ENCODE measurements around the gene SAMM50. TPM values are rescaled to one million over a fixed set of nuclear protein-coding genes. Genes with fewer than 3 reads are reported as not detected.

The SAMM50 gene
- total RNA-seq, 1 donor from 2014 or later: 31.0 TPM

DNA sequence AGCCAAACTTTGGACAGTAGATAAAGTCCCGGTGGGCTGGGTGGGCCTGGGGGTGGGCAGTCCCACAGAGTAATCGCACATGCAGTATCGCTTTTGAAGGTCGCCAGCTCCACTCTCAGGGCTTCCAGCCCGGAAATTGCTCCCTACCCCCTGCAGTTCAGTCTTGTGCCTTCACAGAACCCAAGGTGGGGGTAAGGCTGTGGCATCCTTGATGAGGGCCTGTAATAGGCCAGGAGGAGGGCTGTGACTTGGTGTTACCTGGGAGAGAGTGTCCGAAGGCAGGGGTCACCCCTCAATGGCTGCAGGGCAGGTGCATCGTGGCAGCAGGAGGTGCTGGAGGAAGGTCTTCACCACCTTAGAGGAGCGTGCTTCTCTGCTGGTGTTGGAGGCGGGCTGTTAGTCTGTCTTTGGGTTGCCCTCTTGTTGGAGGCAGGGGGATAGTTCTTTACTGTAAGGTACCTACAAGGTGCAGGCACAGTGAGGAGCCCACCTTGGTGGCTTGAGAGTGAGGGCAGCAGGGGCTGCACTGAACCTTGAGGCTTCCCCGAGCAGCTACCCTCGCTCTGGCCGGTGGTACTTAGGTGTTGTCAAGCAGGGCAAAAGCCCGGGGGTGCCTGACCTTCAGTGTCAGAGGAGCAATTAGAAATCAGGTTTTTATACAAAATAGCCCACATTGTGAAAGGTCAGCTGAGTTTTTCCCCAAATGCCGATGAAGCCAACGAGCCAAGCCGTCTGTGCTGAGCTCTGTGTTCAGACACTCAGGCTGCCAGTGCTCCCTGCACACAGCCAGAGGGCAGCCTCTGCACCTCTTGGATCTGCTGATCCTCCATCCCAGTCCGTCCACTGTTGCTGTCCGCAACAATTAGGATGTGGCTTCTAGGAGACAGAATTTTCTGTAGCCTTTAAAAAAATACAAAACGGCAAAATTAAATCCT lies 21.9 kb downstream of the SAMM50 start:
- DNase-seq: no peak

DNA sequence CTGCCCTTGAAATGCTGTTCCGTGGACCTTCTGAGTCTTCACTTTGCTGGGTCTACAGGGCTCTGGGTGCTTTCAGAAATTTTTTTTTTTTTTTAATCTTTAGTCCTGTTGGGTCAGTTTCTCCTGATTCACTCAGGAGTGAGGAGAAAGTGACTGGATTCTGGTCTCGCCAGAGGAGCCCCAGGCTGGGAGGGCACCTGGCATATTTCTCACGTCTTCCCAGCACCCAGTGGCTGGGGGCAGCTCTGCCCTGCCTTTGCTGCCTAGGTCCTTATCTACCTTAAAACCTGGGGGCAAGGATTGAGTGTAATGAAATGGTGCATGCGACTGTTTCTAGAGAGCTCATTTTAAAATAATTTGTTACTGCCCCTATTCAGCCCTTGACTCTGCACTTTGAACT lies 23.3 kb downstream of the SAMM50 start:
- DNase-seq: no peak

DNA sequence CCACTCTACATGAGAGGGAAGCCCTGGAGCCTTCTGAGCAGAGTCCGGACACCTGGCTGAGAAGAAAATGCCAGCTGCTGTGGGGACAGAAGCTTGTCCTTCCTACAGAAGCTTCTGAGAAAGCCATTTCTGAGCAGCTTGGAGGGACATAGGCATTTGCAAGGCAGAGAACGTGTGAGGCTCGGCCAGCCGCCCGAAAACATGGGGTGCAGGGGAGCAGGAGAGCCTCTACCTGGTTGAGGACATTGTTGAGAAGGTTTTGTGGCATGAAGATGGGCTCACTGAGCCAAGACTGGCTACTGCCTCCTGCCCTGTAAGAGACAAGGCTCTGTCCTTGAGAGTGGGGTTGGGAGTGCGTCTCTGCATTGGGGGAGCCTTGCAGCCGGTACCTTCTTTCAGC lies 25.3 kb downstream of the SAMM50 start:
- DNase-seq: no peak

DNA sequence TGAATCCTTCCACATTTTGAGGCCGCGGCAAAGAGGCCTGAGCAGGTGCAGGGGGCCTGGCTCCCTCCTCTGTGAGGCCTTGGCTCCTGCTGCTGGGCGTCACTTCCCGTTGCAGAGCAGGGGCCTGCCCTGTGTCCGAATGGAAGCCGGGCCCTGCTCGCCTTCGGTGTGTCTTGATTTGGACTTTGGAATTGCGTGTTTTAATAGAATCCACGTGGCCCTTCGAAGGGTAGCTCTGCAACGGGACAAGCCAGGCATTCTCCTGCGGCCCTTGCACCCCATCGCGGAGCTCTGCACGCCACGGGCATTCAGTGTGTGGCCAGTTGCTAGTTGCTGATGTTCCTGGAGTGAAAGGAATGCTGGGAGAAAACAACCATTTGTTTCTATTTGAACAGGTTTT lies 25.8 kb downstream of the SAMM50 start:
- no peak for DNase-seq

DNA sequence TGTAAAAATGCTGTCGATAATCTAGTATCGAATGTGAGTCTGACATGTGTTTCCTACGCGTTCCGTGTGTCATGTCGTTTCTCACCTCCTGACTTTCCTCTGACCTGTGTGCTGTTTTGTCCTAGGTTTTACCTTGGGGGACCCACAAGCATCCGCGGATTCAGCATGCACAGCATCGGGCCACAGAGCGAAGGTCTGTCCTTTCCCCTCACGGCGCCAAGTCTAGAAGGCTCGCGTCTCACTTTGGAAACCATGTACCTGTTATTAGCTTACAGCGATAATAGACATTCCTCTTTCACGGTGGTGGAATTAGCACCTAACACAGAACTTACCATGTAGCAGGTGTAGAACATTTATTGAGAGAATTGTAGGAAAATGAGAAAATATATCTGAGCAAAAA lies 28.6 kb downstream of the SAMM50 start:
- no peak for DNase-seq

DNA sequence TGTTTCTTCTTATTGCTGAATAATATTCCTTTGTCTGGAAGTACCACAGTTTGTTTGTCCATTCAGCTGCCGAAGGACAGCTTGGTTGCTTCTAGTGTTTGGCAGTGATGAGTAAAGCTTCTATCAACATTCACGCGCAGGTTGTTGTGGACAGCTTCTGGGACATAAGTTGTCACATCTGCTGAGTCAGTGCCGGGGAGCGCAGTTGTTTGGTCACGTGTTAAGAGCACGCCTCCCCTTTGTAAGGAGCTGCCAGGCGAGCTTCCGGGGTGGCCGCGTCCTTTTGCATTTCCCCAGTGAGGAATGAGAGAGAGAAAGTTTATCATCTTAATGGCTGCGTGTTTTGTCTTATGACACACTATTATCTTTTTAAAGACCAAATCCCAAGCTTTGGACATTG lies 30.3 kb downstream of the SAMM50 start:
- peak; percentile 26 for DNase-seq

DNA sequence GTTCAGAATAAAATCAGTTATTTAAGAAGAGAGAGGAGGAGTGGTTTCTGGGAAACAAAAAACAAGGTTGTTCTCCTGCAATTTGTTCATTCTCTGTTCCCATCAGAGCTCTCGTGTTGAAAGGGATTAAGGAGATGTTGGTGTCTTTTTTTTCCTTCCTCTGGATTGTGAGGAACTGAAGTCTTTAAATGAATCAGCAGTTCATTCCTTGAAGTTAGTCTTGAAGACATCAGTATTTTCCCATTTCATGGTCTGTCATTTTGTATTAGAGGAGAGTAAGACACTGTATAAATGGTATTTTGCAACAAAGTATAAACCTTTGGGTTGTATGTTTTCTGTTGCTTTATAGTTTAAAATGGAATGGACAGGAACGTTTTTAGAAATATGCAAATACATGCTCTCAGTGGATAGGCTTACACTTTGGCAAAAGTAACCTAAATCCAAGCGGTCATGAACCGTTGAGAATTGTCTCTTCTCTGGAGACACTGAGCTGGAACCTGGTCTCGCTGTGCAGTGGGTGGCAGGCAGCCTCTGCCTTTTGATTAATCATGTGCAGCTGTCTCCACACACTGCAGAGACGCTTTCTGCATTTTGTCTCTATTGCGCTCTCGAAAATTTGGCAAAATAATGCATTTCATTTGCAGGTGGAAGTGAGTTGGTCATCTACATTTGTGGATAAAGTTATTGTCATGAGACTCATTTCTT lies 33.0 kb downstream of the SAMM50 start:
- no peak for DNase-seq

DNA sequence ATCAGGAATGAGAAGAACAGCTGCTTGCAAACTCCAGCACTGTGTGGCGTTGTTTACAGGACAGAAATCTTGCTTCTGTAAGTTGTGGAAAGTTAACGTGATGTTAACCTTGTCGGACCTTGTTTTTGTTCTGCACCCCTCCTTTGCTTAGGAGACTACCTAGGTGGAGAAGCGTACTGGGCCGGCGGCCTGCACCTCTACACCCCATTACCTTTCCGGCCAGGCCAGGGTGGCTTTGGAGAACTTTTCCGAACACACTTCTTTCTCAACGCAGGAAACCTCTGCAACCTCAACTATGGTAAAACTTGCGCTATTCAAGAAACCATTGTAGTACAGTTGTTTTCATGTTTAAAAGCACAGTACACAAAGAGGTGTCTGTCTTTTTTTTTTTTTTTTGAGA lies 33.7 kb downstream of the SAMM50 start:
- DNase-seq: no peak

DNA sequence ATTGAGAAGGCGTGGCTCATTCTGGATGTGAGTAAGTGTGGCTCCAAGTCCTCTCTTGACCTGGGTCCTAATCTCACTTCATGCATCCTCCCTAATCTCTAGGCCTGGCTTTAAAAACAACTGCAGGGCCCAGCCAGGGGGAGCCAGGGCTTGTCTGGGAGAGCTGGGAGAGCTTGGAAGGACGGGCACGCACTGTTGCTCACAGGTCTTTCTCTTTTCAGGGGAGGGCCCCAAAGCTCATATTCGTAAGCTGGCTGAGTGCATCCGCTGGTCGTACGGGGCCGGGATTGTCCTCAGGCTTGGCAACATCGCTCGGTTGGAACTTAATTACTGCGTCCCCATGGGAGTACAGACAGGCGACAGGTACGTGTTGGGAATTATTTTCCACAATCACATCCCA lies 34.8 kb downstream of the SAMM50 start:
- no peak for DNase-seq

DNA sequence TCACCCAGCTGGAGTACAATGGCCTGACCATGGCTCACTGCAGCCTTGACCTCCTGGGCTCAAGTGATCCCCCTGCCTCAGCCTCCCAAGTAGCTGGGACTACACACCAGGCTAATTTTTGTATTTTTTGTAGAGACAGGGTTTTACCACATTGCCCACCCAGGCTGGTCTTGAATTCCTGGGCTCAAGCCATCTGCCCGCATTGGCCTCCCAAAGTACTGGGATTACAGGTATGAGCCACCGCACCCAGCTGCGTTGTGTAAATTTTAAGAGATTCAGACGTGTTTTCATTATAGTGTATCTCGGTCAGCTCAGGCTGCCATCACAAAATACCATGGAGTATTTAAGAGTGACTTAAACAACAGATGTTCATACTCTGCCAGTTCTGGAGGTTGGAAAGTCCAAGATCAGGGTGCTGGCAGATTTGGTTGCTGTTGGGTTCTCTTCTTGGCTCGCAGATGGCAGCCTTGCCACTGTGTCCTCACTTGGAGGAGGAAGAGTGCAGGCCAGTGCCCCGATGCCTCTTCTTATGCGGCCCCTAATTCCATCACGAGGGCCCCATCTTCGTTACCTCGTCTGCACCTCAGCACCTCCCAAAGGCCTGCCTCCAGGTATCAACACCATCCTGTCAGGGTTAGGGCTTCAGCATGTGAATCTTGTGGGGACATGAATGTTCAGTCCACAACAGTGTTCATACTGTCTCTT lies 36.2 kb downstream of the SAMM50 start:
- DNase-seq: no peak

DNA sequence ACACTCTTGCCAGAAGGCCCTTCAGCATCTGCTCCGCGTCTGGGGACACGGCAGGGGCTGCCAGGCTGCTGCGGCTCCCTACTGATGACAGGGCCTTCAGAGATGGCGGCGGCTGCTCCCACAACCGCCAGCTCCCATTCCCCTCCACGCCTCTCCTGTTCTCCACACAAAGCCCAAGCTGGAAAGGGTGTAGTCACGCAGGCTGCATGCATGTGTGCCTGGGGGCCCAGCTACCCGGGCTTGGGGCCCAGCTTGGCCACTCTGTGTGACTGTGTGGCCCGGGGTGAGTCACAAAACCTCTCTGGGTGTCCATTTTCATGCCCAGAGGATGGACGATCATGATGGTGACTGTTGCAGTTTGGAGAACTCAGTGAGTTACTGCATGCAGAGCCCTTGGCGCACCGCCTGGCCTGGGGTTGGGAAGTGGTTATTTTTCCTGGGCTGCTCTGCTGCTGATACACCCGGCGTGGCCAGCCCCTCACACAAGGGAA lies 37.1 kb downstream of the SAMM50 start:
- DNase-seq: no peak

DNA sequence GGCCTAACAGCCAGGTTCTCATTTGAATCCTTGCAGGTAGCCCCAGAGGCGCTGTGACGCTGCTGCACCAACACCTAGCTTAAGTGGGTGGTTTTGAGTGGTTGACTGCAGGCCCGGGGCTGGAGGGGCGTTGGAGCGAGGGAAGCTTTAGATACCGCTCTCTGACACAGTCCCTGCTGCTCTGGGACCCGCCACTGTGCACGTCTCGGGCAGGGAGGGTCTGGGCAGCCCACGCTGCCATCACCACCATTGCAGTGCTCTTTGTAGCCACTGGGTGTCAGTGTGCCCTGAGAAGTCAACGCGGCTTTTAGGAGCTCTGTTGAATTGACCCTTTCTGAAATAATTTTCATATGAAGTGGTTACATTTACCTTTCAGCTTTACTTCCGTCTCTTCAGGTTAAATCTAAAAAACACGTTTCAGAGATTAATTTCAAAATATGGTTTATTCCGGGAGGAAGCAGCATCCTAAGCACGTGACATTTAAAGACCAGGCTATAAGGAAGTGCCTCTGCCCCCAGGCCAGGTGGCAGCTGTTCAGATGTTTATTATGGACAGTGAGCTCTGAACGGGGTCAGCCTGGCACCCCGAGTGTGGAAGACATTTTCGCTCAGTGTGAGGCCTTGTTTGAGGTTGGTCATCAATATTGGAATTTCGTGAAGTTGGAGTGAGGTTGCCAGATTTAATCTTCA lies 38.0 kb downstream of the SAMM50 start:
- DNase-seq: peak; percentile 16

DNA sequence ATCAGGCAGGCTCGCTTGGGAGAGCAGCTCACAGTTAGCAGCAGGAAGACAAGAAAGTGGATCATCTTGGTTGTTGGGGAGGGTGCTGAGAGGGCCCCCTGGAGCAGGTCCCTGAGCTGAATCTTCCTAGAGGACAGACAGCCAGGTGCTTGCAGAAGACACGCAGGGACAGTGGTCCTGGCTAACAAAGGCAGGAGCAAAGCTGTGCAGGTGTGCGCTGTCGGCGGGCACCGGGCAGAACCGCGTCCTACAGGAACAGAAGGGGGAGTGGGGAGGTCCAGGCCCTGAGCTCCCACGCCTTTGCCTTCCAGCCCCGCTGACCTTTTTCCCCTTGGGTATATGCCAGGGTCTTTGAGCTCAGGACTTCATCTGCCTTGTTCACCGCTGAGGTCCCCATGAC lies 38.8 kb downstream of the SAMM50 start:
- no peak for DNase-seq

DNA sequence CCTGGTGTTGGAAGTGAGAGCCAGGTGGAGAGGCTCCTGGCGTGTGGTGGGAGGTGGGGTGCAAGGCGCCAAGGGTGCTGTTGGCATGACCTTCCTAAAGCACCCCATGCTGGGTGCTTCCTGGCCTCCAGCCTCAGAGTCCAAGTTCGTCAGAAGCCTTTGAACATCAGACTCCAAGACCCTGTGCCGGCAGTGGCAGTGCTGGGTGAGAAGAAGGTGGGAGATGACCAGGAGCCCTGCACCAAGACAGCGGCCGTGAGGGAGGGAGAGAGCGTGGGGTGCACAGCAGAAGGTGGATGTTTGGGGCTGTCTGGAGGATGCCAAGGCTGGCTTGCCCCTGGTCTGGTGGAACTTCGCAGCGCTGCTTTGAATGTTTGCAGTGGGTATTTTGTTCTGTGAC lies 39.2 kb downstream of the SAMM50 start:
- no peak for DNase-seq

DNA sequence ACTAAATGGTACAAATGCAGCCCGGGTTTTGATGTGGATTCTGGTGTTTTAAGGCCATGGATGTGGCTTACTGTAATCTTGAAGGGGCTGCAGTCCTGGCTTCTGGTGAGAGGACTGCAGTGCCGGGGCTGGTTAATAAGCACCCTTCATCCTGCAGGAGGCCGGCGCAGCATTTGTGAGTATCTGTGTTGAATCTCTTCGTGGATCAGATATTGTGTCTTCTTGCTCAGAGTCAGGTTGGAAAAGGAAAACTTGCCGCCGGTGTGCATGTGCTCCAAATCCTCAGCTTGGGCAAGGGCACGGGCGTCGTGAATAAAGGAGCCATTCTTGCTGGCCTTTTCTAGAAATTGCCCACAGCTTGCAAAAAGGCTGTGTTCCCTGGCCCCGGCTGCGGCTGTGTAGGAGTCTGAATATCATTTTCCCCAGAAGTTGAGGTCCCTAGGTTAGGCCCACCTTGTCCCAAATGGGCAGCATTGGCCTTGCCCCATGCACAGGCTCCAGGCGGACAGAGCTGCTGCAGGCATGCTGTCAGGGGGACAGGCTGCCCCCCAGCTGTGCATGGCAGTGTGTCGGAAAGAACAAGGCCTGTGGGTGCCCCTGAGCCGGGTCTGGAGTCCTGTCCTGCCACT lies 39.9 kb downstream of the SAMM50 start:
- DNase-seq: no peak

DNA sequence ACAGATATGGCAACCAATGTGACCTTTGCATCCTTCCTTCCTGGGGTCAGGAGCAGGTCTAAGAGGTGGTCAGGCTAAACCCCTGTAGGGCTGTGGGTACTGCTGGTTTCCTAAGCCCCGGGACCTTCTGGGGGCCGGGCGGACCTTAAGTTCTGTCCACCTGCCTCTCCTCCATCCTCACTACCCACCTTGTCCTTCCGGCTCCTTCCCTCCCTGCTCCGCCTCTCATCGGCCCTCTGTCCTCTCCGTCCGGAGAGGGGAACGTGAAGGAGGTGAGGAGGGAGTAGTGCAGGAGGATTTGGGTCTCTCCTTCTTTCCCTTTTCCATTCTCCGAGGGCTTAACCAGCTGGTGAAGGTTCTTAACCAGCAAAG lies 40.5 kb downstream of the SAMM50 start:
- DNase-seq: no peak

DNA sequence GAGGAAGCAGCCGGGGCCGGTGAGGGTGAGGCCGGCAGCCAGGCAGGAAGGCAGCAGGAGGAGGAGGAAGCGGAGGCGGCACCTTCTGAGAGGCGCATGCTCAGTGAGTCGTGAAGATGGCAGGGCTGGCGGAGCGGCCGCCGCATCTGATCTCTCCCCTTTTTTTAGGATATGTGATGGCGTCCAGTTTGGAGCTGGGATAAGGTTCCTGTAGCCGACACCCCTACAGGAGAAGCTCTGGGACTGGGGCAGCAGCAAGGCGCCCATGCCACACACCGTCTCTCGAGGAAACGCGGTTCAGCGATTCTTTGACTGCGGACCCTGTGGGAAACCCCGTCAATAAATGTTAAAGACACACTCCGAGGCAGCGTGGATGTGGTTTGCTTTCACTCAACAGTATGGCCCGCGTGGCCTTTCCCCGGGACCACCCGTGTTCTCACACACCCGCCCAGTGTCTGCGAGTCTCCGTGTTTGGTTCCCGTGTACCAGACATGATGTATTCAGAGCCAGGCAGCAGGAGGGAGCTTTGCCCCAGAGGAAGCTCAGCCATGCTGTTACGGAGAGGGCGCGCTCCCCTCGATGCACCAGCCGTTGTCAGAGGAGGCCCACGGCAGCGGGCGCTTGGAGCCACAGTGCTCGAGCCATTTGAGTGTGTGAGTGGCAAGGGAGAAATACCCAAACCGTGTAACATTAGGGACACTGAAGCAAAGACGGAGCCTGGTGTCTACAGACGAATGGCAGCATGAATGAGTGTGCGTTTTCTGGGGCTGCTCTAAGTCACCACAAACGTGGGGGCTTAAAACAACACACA lies 41.1 kb downstream of the SAMM50 start:
- DNase-seq: peak; percentile 51

DNA sequence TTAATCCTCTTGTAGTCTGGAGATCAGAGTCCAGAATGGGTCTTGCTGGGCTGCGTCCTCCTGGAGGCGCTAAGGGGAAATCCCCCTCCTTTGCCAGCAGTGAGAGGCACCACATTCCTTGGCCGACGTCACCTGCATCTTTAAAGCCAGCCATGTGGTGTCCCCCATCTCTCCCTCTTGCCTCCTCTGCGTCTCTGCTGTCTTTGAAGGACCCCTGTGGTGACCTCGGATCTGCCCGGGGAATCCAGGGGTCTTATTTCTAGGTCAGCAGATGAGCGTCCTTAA lies 41.7 kb downstream of the SAMM50 start:
- DNase-seq: no peak

DNA sequence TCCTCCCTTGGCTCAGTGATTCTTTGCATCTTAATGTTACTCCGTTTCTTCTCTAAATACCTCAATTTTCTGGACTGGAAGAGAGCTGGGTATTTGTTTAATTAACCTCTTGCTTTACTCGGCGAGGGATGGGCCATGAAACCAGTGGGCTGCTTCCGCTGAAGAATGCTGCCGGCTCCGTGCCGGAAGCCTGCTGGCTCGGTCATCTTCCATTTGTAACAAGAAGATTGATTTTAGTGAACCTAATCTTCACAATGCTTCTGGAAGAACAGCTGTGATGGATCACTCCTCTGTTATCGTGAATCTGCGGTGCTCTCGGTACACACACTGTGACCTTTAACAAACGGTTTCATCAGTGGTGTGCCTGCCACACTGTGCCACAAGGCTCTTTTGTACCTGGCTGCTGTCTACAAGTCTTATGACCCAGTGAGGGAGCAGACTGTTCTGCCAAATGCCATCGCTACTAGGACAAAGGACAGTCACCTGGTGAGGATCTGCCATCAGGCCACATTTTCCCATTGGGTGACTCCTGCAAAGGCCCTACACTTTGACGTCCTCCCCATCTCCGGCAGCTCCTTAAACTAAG lies 43.5 kb downstream of the SAMM50 start:
- no peak for DNase-seq

DNA sequence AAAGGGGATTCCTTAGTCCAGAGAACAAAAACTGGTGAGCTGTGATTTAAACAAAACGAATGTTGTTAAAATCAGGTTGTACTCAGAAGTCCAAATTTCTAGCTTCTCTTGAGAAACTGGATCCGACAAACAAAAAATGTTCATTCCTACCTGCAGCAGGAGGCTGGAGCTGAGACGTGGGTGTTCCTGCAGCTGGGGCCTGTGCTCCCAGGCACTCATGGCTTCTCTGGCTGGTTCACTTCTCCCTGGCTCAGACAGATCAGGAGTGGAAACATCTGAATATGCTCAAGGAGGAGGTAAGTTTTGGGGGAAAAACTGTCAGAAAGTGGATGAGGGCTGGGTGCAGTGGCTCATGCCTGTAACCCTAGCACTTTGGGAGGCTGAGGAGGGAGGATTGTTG lies 44.1 kb downstream of the SAMM50 start:
- DNase-seq: no peak

DNA sequence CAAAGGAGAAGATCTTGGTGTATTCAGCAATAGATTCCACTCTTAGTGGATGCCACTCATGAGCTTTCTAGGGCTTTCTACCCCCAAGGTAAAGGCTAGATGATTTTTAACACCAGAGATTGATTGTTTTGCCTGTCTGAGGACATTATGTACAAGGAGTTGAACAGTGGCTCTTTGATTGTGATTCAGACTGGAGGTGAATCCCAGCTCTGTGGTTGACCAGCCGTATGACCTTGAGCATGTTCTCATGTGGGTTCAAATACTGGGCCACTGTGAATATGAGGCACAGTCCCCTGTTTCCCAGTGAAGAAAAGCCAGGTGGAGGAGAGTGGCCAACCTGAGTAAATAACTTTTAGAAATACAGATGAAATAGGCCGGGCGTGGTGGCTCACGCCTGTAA lies 44.9 kb downstream of the SAMM50 start:
- DNase-seq: no peak
